Keratinocyte (primary cell): ENCODE results near the gene PEPD. TPM values are rescaled to one million over a fixed set of nuclear protein-coding genes. Genes with fewer than 3 reads are reported as not detected.

ENCODE experiments used
- DNase-seq: peaks from one replicate; pipeline ENCODE4 v3.0.0-alpha.2; 2011; ENCODE audit warnings: low read depth, missing footprints, low spot score
- FAIRE-seq: peaks from 2 replicates; lab custom pipeline; 2011; peaks lifted over from hg19 to GRCh38; lab: Jason Lieb, UNC
- H2AFZ ChIP-seq: 2 replicates; pipeline ENCODE4 v1.6.0; 2012; ENCODE audit warnings: low read length, control low read depth, inconsistent platforms; ENCODE audit not compliant: control insufficient read depth
- H3K27ac ChIP-seq: 2 replicates; pipeline ENCODE4 v1.5.1; 2011; ENCODE audit warnings: low read length; ENCODE audit not compliant: control insufficient read depth, insufficient read depth
- H3K27me3 ChIP-seq: 3 replicates; pipeline ENCODE4 v1.6.0; 2011; ENCODE audit warnings: low read length; ENCODE audit not compliant: control insufficient read depth, insufficient read depth; ENCODE audit errors: extremely low read depth
- H3K36me3 ChIP-seq, 2 experiments: 2 replicates in 1 of 2; 3 replicates in 1 of 2; pipeline ENCODE4 v1.5.1; 2011; ENCODE audit warnings: low read length in 2 of 2, mild to moderate bottlenecking in 1 of 2; ENCODE audit not compliant: control insufficient read depth in 2 of 2, insufficient read depth in 2 of 2; ENCODE audit errors: extremely low read depth in 1 of 2
- H3K4me1 ChIP-seq: 3 replicates; pipeline ENCODE4 v1.5.1; 2011; ENCODE audit warnings: low read length; ENCODE audit not compliant: control insufficient read depth, insufficient read depth; ENCODE audit errors: extremely low read depth
- H3K4me2 ChIP-seq: 3 replicates; pipeline ENCODE4 v1.6.0; 2011; ENCODE audit warnings: low read depth, low read length; ENCODE audit not compliant: control insufficient read depth, insufficient read depth; ENCODE audit errors: extremely low read depth
- H3K4me3 ChIP-seq, 3 experiments: fragments of 200-600 bp in 1 of 3; sonication (generic) in 1 of 3; 2 replicates in 2 of 3; 3 replicates in 1 of 3; pipeline ENCODE4 v1.5.1; 2011 to 2016; ENCODE audit warnings: low read length in 3 of 3, mild to moderate bottlenecking in 3 of 3, control low read depth in 2 of 3, inconsistent platforms in 1 of 3, low read depth in 1 of 3, mixed read lengths in 1 of 3, mixed run types in 1 of 3, moderate library complexity in 1 of 3; ENCODE audit not compliant: control insufficient read depth in 2 of 3, insufficient read depth in 2 of 3; ENCODE audit errors: extremely low read depth in 1 of 3
- H3K79me2 ChIP-seq: 2 replicates; pipeline ENCODE4 v1.6.0; 2012; ENCODE audit warnings: low read length; ENCODE audit not compliant: control insufficient read depth, insufficient read depth
- H3K9ac ChIP-seq: 3 replicates; pipeline ENCODE4 v1.6.0; 2011; ENCODE audit warnings: low read length; ENCODE audit not compliant: control insufficient read depth, insufficient read depth; ENCODE audit errors: extremely low read depth
- H3K9me1 ChIP-seq: 3 replicates; pipeline ENCODE4 v1.6.0; 2011; ENCODE audit warnings: low read length; ENCODE audit not compliant: control insufficient read depth, insufficient read depth; ENCODE audit errors: extremely low read depth
- H3K9me3 ChIP-seq: 2 replicates; pipeline ENCODE4 v1.5.1; 2012; ENCODE audit warnings: low read depth, low read length; ENCODE audit not compliant: control insufficient read depth
- H4K20me1 ChIP-seq: 3 replicates; pipeline ENCODE4 v1.6.0; 2011; ENCODE audit warnings: low read length; ENCODE audit not compliant: control insufficient read depth, insufficient read depth; ENCODE audit errors: extremely low read depth
- EZH2 ChIP-seq: IDR thresholded peaks from one replicate; pipeline ENCODE4 v1.6.1; 2012; ENCODE audit warnings: inconsistent platforms, mild to moderate bottlenecking, low read length, moderate library complexity
- dilution Hi-C: fragments of 300-500 bp; cut with MboI; formaldehyde crosslinking; loops from one replicate; pipeline ENCODE4 v1.7.0; 2020; ENCODE audit warnings: low sequenced_read_pairs; ENCODE audit not compliant: extremely low pct_ligation_motif_present
- polyA plus RNA-seq, 5 experiments: library from polyadenylated mRNA; depleted of rRNA in 3 of 5; stranded (reverse) in 3 of 5; stranded (forward) in 1 of 5; unstranded in 1 of 5; fragments of >200 nt; gene quantifications; 1 replicate in 1 of 5; 2 replicates in 3 of 5; 3 replicates in 1 of 5; pipeline versions ENCODE4 v1.2.1 to v1.2.3, GENCODE V29; 2011 to 2012; ENCODE audit warnings: missing spikeins in 2 of 5, low read depth in 1 of 5, low replicate concordance in 1 of 5
- TF ChIP-seq, protein P1 (sequence below), 3 experiments: IDR thresholded peaks in 1 of 3; conservative IDR thresholded peaks in 1 of 3; optimal IDR thresholded peaks in 1 of 3; 2 replicates in 2 of 3; 3 replicates in 1 of 3; pipeline versions ENCODE3 to v1.5.1; 2011; ENCODE audit warnings: low read length in 3 of 3, mild to moderate bottlenecking in 3 of 3, moderate library complexity in 2 of 3, control low read depth in 1 of 3, inconsistent platforms in 1 of 3; ENCODE audit not compliant: insufficient read depth in 2 of 3; ENCODE audit errors: extremely low read depth in 1 of 3

PEPD gene
- polyA plus RNA-seq, 1 donor (not counting 4 experiments of a cell fraction or from before 2014, with no cell fraction given) = 36.9 TPM

DNA sequence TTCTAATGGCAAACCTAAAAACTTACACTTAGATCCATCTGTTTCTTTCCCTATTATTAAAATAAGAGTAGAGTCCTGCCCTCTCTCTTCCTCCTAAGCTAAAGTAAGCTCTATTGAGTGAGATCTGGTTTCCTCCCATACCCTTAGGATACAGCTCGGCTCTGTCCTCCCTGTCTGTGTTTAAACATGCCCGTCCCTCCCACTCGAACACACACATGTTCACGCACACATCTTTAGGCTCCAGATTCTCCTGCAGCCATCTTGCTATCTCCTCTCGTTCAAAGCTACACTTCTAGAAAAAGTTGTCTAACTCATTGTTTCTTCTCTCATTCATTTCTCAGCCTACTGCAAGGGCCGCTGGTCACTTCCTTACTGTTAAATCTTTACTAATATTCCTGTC lies 163.2 kb downstream of the PEPD start:
- peaks cover 12% of the 10 kb centered on the region for H3K4me1 ChIP-seq
- no peaks in the 10 kb centered on the region for H3K9me1 ChIP-seq
- H3K4me3 ChIP-seq = no peak overlapping the region
- no peaks in the 10 kb centered on the region for H3K36me3 ChIP-seq
- no peaks in the 10 kb centered on the region for H4K20me1 ChIP-seq
- H3K27me3 ChIP-seq = no peaks in the 10 kb centered on the region
- H3K9ac ChIP-seq = peak overlapping the region; percentile 46
- peak overlapping the region; percentile 85 for H2AFZ ChIP-seq
- dilution Hi-C loops = no loop called here
- H3K4me2 ChIP-seq = peak overlapping the region; percentile 39
- FAIRE-seq = peak; percentile 91
- peak overlapping the region; percentile 65 for H3K27ac ChIP-seq
- no peaks in the 10 kb centered on the region for H3K79me2 ChIP-seq
- DNase-seq = no peak
- TF ChIP-seq, protein P1, sequence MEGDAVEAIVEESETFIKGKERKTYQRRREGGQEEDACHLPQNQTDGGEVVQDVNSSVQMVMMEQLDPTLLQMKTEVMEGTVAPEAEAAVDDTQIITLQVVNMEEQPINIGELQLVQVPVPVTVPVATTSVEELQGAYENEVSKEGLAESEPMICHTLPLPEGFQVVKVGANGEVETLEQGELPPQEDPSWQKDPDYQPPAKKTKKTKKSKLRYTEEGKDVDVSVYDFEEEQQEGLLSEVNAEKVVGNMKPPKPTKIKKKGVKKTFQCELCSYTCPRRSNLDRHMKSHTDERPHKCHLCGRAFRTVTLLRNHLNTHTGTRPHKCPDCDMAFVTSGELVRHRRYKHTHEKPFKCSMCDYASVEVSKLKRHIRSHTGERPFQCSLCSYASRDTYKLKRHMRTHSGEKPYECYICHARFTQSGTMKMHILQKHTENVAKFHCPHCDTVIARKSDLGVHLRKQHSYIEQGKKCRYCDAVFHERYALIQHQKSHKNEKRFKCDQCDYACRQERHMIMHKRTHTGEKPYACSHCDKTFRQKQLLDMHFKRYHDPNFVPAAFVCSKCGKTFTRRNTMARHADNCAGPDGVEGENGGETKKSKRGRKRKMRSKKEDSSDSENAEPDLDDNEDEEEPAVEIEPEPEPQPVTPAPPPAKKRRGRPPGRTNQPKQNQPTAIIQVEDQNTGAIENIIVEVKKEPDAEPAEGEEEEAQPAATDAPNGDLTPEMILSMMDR (optimal IDR thresholded peaks at IDR 0.05 in 1 of 3, IDR thresholded peaks at IDR 0.05 in 1 of 3, conservative IDR thresholded peaks at IDR 0.05 in 1 of 3; ENCODE audit: extremely low read depth in 1 of 3, insufficient read depth in 2 of 3, low read length in 3 of 3) = no peak
- no peak for TF ChIP-seq EZH2
- H3K9me3 ChIP-seq = no peaks in the 10 kb centered on the region

DNA sequence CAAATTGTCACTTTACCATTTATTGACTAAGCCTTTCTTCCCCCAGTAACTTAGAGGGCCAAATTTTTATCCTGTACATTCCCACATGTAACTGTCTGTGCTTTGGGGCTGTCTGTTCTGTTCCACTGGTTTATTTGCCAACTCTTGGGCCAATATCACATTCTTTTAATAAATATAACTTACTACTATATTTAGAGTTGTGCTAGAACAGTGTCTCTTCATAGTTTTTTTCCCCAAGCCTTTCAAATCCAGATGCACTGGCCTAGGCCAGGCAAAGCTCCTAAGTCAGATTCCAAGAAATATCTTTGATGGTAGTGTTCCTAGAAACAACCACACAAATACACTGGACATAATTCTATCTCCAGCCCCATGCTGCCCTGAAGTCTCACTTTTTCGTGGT lies 164.0 kb downstream of the PEPD start:
- FAIRE-seq (no peak), DNase-seq (no peak)
- no peak overlapping the region for H3K4me3 ChIP-seq
- H4K20me1 ChIP-seq = no peaks in the 10 kb centered on the region
- no peaks in the 10 kb centered on the region for H3K79me2 ChIP-seq
- H3K36me3 ChIP-seq = no peaks in the 10 kb centered on the region
- no peak overlapping the region for H3K27ac ChIP-seq
- H3K9me3 ChIP-seq = no peaks in the 10 kb centered on the region
- H3K9ac ChIP-seq = no peak overlapping the region
- dilution Hi-C loops = no loop called here
- no peak overlapping the region for H2AFZ ChIP-seq
- no peaks in the 10 kb centered on the region for H3K27me3 ChIP-seq
- peaks cover 12% of the 10 kb centered on the region for H3K4me1 ChIP-seq
- no peaks in the 10 kb centered on the region for H3K9me1 ChIP-seq
- no peak overlapping the region for H3K4me2 ChIP-seq
- TF ChIP-seq EZH2 = no peak
- TF ChIP-seq, protein P1 (optimal IDR thresholded peaks at IDR 0.05 in 1 of 3, IDR thresholded peaks at IDR 0.05 in 1 of 3, conservative IDR thresholded peaks at IDR 0.05 in 1 of 3; ENCODE audit: extremely low read depth in 1 of 3, insufficient read depth in 2 of 3, low read length in 3 of 3) = no peak
